Stimulated activated CD4-positive, alpha-beta T cell treated with anti-CD3 and anti-CD28 coated beads, Interleukin-2, amount 100 ng/mL, for 48 hours (primary cell): ENCODE results near the gene NR3C2.

ENCODE experiments used
- DNase-seq, 2 donors: peaks; one replicate each; pipeline ENCODE4 v3.0.0-alpha.2; 2020

The NR3C2 gene

DNA sequence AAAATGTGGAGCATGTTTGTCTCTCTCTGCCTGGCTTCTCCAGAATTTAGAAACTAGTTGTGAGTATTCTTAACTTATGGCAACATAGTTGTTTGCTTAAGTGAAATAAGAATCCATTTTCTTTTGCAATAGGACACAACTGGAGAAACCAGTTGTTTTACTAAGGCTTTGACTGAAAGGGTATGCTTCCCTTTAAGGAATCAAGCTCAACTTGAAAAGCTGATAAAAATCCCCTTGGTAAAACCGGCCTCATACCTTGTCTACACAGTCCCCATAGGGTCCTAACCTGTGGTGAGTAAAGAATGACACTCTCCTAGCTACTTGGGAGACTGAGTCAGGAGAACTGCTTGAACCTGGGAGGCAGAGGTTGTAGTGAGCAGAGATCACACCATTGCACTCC is 139.8 kb downstream of the NR3C2 start:
- no peak for DNase-seq

DNA sequence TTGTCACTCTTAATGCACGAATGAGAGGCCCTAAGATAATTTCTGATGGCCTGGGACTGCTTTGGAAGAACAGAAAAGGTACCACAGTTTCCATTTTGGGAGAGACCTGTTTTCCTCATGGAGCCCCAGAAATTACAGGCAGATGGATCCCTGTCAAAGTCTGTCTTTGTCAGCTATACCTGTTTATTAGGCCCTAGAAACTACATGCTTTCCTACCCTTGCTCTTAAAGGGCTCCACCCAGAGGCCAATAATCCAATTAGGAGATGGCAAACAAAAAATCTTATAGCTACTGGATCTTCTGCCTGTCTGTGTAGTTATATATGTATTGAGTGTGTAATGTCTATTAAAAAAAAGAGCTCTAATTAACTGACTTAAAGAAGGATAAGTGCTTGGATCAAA is 141.3 kb downstream of the NR3C2 start:
- DNase-seq = no peak

DNA sequence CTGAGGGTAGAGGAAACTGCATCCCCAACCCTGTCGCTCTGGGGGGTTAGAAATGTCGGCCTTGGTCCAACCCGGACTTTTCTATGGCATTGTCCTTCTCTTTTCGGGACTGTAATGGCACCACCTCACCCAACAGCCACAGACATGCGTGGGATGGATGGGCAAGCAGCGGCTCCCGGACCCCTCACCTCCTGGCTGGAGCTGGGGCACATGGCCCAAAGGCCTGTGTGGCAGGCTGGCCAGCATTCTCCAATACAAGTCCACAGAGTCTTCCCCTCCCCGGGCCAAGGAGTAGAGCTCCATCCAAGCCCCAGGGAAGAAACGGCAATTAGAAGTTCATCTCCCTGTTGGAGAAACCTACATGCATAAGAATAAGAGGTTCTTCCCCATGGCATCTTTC is 142.9 kb downstream of the NR3C2 start:
- no peak for DNase-seq

GRCh38 chr4:148296498-148296897 is 145.7 kb downstream of the NR3C2 start:
- DNase-seq = no peak

GRCh38 chr4:148295642-148296041 is 146.6 kb downstream of the NR3C2 start:
- no peak for DNase-seq

DNA sequence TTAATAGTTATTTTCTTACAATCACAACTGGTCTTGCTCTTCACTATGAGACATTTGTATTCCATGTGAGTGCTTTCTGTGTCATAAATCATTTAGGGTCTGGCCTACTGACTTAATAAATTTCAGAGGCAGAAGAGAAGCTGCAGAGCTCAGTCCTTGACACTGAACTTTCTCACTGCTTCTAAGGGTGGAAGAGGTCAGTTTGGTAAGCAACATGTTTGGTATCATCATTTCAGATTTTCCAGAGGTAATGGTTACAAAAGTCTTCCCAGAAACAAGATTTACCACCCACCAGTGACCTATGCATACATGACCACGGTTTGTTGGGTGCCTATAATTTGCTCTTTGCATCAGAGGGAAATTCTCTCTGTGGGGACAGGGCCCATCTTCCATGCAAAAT is 148.6 kb downstream of the NR3C2 start:
- DNase-seq = no peak

GRCh38 chr4:148292686-148293085 is 149.5 kb downstream of the NR3C2 start:
- DNase-seq = no peak

- DNase-seq = no peak
Measured at GRCh38 chr4:148289740-148290139, 152.5 kb downstream of the NR3C2 start.

GRCh38 chr4:148288448-148288847 is 153.8 kb downstream of the NR3C2 start:
- DNase-seq = no peak

DNA sequence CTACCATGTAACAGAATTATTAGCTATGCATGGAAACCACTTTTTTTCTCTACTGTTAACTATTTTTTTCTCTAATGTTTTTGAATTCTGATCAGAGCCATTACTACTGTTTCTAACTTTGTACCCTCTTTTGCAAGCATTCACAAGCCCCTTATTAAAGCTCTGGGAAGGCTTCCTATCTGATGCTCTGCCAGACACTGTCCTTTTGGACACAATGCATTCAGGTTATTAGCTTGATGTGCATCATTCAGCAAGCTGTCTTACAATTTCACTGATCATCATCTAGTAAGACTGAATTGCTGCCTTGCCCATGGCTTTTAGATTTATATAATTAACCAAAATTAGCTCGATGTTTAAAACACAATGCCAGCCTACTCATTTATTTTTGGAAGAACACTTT is 155.1 kb downstream of the NR3C2 start:
- no peak for DNase-seq

- no peak for DNase-seq
Measured at GRCh38 chr4:148286012-148286411, 156.2 kb downstream of the NR3C2 start.

GRCh38 chr4:148283665-148284064 is 158.5 kb downstream of the NR3C2 start:
- DNase-seq = no peak

GRCh38 chr4:148278310-148278709 is 163.9 kb downstream of the NR3C2 start:
- DNase-seq = no peak

DNA sequence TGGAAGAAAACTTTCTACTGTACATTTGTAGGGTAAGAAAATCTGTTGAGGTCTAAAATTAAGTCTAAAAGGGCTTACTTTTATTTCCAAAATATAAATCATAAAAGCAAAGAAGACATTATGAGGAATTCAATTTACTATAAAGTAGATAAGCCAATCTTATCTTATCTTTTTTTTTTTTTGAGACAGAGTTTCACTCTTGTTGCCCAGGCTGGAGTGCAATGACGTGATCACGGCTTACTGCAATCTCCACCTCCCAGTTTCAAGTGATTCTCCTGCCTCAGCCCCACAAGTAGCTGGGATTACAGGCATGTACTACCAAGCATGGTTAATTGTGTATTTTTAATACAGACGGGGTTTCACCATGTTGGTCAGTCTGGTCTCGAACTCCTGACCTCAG is 166.9 kb downstream of the NR3C2 start:
- DNase-seq = no peak

- no peak for DNase-seq
Measured at GRCh38 chr4:148273501-148273986, 168.7 kb downstream of the NR3C2 start.

DNA sequence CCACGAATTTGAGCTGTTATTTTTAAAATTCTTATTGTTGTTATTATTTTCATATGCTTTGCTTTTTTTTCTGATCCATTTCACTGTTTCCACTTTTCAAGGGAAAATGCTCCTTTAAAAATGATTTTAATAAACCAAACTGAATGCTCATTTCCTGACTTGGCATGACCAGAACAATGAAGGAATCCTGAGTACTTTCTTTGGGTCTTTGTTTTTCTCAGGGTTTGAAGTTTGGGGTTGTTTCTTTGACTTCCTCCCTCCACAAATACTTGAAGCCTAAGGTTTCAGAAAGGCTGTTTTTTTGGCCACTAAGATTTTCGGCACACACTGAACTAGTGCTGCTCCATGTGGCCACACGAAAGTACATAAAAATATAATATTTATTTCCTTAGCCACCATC is 171.0 kb downstream of the NR3C2 start:
- no peak for DNase-seq

DNA sequence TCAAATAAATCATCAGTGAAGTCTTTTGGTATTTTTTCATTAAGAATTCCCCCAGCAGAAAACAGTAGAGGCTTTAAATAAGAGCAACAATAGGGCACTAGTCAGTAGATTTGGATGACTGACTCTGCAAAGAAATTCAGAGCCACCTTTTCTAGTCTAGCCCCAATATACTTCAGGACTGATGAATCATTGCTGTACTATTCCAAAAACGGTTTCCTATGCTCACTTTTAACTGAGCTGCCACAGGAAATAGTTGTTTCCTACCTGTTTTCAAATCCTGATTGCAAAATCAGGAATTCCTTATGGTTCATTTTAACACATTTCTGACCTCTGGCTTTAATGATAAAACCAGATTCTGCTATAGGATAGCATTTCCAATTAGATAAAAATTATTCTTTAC is 171.6 kb downstream of the NR3C2 start:
- DNase-seq = no peak

- DNase-seq = no peak
Measured at GRCh38 chr4:148268835-148269234, 173.4 kb downstream of the NR3C2 start.

DNA sequence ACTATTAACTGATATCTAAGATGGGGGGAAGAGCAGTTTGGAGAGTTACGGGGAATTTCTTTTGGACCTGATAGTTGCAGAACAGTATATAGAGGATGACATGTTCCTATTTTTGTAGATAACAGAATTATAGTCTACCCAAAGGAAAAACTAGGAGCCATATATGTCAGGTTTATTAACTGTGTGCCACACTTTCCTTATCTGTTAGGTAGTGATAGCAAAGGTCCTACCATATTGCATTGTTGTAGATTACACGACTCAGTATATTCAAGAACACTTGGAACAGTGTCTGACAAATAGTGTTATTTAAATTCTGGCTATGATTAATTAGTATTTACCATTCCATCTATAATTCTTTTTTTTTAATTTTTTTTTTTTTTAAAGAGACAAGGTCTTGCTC is 175.3 kb downstream of the NR3C2 start:
- no peak for DNase-seq

GRCh38 chr4:148266240-148266639 is 176.0 kb downstream of the NR3C2 start:
- no peak for DNase-seq

- DNase-seq = no peak
Measured at GRCh38 chr4:148265627-148266026, 176.6 kb downstream of the NR3C2 start.

DNA sequence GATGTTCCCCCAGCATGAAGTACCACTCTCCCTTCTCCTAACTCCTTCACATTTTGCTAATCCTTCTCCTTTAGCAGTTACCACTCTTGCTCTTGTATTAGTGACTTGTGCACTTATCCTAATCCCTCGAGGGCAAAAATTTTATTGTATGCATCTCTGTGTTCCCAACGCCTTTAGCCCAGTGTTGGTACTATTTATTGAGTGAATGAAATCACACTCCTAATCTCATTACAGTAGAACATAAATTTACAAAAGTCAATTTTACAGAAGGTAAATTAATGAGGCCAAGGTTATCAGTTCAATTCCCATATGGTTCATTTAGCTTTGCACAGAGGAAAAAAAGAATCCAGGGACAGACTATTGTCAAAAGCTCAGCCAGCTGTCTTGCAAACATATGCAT is 178.4 kb downstream of the NR3C2 start:
- DNase-seq = no peak

DNA sequence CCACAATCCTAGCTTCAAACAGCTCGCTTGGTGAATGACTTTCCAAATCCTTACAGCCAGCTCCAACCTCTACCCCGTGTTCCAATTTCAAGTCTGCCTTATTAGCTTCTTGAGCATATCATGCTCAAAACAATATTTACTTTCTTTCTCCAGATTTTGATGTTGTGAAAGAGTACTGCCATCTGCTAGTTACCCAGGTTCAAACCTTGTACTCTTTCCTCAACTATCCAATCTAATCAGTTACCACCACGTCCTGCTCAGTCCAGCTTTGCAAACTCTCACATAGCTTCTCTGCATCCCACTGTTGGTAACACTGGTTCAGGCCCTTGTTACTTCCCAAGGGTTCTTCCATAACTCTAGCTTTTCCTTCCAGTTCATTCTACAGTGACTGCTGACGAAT is 179.1 kb downstream of the NR3C2 start:
- no peak for DNase-seq

DNA sequence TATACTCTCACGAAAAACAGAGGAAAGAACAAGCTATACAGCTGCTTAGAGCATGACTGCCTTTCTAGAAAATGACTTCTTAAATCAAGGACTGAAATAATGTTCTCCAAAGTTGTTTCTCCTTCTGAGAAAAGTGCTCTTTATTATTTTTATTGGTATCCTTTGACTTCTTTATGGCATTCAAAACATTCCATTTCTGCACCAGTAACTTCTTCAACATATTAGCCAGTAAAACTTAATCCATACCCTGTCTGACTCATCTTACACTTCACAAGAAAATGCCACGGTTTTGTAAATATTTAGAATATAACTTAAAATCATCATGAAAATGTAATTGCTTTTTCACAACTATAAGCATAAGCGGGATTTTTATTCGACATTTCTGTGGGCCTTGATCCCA is 180.4 kb downstream of the NR3C2 start:
- no peak for DNase-seq

- no peak for DNase-seq
Measured at GRCh38 chr4:148259841-148260240, 182.4 kb downstream of the NR3C2 start.

DNA sequence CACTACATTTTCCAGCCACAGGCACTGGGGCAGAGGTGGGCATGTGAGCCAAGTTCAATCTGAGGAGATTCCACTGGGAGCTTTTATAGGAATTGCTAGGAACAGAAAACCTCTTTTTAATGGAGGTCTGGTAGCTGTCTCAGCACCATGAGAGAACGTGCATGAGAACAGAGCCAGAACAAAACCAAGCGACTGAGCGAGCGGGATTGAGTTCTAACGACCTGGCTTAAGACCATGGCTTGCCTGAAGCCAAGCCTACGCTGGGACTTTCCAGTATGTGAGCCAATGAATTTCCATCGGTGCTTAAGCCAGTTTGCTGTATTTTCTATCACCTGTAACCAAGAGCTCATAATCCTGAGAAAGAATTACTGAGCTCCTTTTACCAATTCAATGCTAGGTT is 183.7 kb downstream of the NR3C2 start:
- no peak for DNase-seq
